ENCODE data around the gene DNAH17.

Gene DNAH17

GRCh38 chr17:78491236-78492115, 85.7 kb downstream of the DNAH17 start:
- no peak for DNase-seq

GRCh38 chr17:78490673-78491072, 86.5 kb downstream of the DNAH17 start:
- DNase-seq: no peak

GRCh38 chr17:78490156-78490555, 87.0 kb downstream of the DNAH17 start:
- no peak for DNase-seq

GRCh38 chr17:78488867-78489634, 88.1 kb downstream of the DNAH17 start:
- DNase-seq: no peak

DNA sequence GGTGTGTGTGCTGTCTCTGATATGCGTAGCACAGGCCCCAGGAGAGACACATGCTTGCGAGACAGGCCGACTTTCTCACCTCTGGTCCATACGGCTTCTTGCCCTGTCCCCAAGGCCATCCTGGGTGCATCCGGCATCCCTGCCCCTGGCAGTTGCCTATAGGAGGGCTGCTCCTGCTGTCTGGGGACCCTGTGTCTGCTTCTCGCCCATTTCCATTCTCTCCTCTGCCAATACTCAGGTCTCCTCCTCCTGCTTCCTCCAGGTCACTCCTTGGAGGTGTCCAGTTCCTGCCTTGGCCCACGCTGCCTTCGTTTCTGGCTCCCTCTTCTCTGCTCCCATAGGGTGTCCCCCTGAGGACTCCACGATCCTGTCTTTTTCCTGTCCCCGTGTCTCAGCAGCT, 89.0 kb downstream of the DNAH17 start:
- no peak for DNase-seq

GRCh38 chr17:78486946-78487680, 90.1 kb downstream of the DNAH17 start:
- no peak for DNase-seq

- DNase-seq: no peak
These were observed 90.9 kb downstream of the DNAH17 start for GRCh38 chr17:78486228-78486802.

- DNase-seq: no peak
These were observed 91.7 kb downstream of the DNAH17 start for GRCh38 chr17:78485290-78486168.

- DNase-seq: no peak
These were observed 92.6 kb downstream of the DNAH17 start for GRCh38 chr17:78484271-78485246.

- DNase-seq: no peak
These were observed 97.8 kb downstream of the DNAH17 start for GRCh38 chr17:78479369-78479768.

DNA sequence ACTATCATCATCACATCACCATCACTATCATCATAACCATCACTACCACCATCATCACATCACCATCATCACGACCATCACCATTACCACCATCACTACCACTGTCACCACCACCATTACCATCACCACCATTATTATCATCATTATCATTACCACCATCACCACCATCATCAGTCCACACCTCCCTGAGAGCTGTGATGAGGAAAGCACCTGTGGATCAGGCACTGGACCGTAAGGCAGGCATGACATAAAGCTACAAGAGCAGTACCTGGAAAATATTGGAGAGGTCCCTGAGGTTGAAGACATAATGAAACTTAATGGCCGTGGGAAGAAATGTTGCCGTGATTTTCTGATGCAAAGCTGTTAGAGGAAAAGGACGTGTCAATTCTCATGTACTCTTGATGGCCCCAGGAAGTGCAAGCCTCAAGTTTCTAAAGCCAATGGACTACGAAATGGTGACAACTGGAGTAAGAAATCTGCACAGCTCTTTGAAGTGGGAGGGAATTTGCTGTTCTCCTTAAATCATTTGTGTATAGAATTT, 98.4 kb downstream of the DNAH17 start:
- DNase-seq: no peak

GRCh38 chr17:78477913-78478756, 99.1 kb downstream of the DNAH17 start:
- DNase-seq: no peak

- no peak for DNase-seq
These were observed 100.2 kb downstream of the DNAH17 start for GRCh38 chr17:78476973-78477372.

DNA sequence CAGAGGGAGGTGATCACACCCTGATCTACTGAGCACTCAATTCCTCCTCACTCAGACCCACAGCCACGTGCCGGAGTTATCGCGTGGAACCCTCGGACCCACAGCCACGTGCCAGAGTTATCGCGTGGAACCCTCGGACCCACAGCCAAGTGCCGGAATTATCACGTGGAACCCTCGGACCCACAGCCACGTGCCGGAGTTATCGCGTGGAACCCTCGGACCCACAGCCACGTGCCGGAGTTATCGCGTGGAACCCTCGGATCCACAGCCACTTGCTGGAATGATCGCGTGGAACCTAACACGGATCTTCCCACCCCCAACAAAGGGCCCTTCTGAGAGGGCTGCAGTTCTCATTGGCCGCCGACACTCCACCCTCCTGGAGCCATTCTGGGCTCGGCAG, 101.0 kb downstream of the DNAH17 start:
- no peak for DNase-seq

DNA sequence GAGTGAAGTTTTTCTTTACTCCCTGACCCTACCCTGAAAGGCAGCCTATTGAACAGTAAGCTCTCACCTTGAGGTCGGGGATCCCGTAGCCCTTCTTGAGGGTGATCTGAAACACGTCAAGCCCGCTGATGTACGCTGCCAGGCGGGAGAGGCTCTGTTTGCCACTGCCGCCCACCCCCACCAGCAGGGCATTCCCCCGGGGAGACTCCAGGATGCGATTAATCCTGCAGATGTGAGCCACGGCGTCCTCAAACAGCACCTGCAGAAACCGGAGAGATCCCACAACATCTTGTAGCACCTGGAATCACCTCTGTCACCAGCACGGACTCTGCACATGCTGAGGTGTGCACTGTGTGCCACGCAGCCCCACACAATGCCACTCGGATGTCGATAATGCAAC, 102.0 kb downstream of the DNAH17 start:
- DNase-seq: no peak

GRCh38 chr17:78474614-78475146, 102.5 kb downstream of the DNAH17 start:
- no peak for DNase-seq

GRCh38 chr17:78473951-78474613, 103.1 kb downstream of the DNAH17 start:
- DNase-seq: no peak

DNA sequence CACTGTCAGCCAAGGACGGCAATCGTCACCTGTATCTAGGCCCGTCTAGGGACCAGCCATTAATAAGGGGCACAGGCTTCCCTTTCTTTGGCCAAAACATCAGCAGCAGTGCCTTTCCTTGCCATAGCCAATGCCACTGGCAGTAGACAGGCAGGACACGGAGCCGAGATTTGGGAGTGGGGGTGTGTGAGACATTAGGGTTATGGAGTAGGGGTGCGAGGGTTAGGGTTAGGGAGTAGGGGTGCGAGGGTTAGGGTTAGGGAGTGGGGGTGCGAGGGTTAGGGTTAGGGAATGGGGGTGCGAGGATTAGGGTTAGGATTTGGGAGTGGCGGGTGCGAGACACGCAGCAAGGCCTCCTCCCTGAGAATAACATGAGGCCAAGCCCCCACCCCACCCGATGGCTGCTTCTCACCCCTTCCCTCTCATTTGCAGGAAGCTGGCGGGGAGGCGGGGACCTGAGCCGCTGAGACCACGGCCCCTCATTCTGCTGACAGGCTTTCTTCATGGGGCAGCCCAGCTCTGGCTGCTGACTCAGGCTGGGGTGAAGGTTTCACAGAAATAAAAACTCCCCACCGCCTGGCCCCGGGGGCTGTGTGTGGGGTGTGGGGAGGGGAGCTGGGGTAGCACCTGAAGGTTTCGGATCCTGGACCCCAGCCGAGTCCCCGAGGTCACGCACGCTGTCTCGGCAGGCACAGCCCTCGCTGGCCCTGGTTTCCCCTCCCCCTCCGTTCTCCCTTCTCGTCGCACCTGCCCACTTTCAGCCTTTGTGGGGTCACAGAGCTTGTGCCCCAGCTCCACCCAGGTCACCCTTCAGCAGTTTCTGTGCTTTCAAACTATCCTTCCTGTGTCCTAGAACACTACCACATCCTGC, 104.9 kb downstream of the DNAH17 start:
- no peak for DNase-seq

All from amniotic stem cell (primary cell).